Fibroblast of mammary gland (primary cell): ENCODE results near the gene TSPAN15.

Experiments
- DNase-seq: peaks from one replicate; pipeline ENCODE4 v3.0.0-alpha.2; 2010; ENCODE audit warnings: low read depth
- H3K4me3 ChIP-seq: 2 replicates; pipeline ENCODE4 v1.5.1; 2011; ENCODE audit warnings: low read depth, mild to moderate bottlenecking, low read length, moderate library complexity; ENCODE audit not compliant: control insufficient read depth
- CTCF ChIP-seq: conservative IDR thresholded peaks from 2 replicates; pipeline ENCODE4 v1.5.1; 2011; ENCODE audit warnings: low read depth, low read length, inconsistent platforms; ENCODE audit not compliant: control insufficient read depth, insufficient read depth

TSPAN15 gene

GRCh38 chr10:69506834-69507713 lies 55.8 kb downstream of the TSPAN15 start:
- no peak for DNase-seq
- no peak overlapping the region for H3K4me3 ChIP-seq
- TF ChIP-seq CTCF, result no peak

DNA sequence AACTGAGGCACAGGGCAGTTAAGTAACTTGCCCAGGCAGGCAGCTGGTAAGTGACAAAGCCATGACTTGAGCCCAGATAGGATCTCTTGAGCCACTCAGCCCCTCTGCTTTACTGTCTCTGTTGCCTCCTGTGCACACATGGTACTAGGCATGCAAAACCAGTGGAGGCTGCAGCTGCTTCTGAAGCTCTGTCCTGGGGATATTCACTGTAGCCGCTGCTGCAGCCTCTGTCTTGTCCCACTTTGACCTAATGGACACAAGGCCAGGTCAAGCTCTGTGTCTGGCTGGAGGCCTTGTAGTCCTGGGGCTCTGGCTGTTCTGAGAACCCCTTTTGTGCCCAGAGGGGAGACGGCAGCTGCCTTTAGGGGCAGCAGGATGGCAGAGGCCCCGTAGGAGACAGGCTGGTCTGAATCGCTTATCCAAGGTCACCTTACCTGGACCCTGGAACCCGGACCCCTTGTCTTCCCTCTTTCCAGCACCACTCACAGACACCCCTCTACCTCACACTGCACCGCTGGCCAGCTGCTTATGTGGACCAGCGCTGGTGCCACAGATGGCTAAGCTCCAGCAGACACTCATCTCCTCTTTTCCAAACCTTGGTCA lies 57.6 kb downstream of the TSPAN15 start:
- no peak overlapping the region for H3K4me3 ChIP-seq
- TF ChIP-seq CTCF, result no peak
- no peak for DNase-seq

GRCh38 chr10:69512901-69513300 lies 61.6 kb downstream of the TSPAN15 start:
- H3K4me3 ChIP-seq, result no peak overlapping the region
- peak; percentile 21 for DNase-seq
- TF ChIP-seq CTCF, result no peak

DNA sequence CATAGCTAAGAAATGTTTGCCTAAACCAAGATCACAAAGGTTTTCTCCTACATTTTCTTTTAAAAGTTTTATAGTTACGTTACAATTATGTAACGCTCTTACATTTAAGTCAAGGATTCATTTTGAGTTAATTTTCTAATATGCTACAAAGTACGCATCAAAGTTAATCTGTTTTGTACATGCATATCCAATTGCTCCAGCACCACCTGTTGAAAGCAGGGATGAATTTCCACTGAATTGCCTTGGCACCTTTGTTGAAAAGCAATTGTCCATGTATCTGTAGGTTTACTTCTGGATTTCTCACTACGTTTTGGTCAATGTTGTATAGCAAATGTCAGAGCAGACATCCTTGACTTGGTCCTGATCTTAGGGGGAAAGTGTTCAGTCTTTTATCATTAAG lies 62.4 kb downstream of the TSPAN15 start:
- no peak for TF ChIP-seq CTCF
- DNase-seq, result no peak
- no peak overlapping the region for H3K4me3 ChIP-seq

DNA sequence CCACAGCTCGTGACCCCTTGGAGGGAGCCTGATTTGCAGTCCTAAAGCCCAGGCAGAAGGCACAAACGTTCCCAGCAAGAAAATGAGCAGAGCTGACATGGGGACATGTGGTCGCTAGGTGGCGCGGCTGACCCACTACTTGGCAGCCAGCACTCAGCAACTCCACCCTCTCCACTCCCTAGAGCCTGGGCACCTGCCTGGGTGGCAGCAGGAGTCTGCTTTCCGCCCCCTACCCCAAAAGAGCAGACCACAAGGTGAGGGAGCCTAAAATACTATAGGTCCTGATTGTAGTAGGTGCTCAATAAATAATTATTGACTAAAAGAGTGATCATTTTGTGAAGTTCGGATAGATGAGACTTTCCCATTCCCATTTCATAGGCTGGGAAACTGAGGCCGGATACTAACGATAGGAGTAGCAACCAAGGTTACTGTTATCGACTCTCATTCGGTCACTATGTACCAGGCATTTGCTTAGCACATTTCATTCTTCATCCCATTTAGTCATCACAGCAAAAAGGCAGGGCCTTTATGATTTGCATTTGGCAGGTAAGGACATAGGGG lies 64.5 kb downstream of the TSPAN15 start:
- peak; percentile 62 for DNase-seq
- no peak overlapping the region for H3K4me3 ChIP-seq
- peak; percentile 84 for TF ChIP-seq CTCF

- DNase-seq, result peak; percentile 7
- peak; percentile 23 for TF ChIP-seq CTCF
- no peak overlapping the region for H3K4me3 ChIP-seq
Measured at GRCh38 chr10:69516316-69516715, 65.1 kb downstream of the TSPAN15 start.
